Gastrocnemius medialis (tissue), 4 donors: ENCODE measurements around the gene RALBP1.

Experiments
- CTCF ChIP-seq, 5 experiments: fragments of 450-650 bp in 3 of 5; fragments of 200-600 bp in 2 of 5; sonication (generic) in 2 of 5; IDR thresholded peaks in 4 of 5; conservative IDR thresholded peaks in 1 of 5; 1 replicate in 4 of 5; 2 replicates in 1 of 5; pipeline ENCODE4 v1.5.1; 2016 to 2019; ENCODE audit warnings: antibody characterized with exemption in 5 of 5, mild to moderate bottlenecking in 3 of 5, moderate library complexity in 3 of 5
- POLR2A ChIP-seq, 2 donors: fragments of 450-650 bp; IDR thresholded peaks; one replicate each; pipeline ENCODE4 v1.6.1; 2017; ENCODE audit warnings: antibody characterized with exemption in 2 of 2, mild to moderate bottlenecking in 2 of 2, moderate library complexity in 2 of 2

GRCh38 chr18:9519399-9519798, 44.1 kb downstream of the RALBP1 start:
- TF ChIP-seq CTCF (IDR thresholded peaks at IDR 0.05 in 4 of 5, conservative IDR thresholded peaks at IDR 0.05 in 1 of 5) (no peak), POLR2A (IDR thresholded peaks at IDR 0.05) (no peak)
